Activated CD4-positive, alpha-beta T cell treated with anti-CD3 and anti-CD28 coated beads, Interleukin-2, Interleukin-6, amounts not matched to agents 100 ng/mL and 50 ng/mL, durations not matched to agents 16 hours and 8 hours (primary cell): ENCODE measurements around the gene MTMR4.
"Not testable (repeated sequence)": the region's sequence is repeated elsewhere in the genome, so short reads cannot be mapped to it uniquely, and the experiment has no call there.

Source experiments
- DNase-seq: peaks from one replicate; pipeline ENCODE4 v3.0.0-alpha.2; 2020

The MTMR4 gene

DNA sequence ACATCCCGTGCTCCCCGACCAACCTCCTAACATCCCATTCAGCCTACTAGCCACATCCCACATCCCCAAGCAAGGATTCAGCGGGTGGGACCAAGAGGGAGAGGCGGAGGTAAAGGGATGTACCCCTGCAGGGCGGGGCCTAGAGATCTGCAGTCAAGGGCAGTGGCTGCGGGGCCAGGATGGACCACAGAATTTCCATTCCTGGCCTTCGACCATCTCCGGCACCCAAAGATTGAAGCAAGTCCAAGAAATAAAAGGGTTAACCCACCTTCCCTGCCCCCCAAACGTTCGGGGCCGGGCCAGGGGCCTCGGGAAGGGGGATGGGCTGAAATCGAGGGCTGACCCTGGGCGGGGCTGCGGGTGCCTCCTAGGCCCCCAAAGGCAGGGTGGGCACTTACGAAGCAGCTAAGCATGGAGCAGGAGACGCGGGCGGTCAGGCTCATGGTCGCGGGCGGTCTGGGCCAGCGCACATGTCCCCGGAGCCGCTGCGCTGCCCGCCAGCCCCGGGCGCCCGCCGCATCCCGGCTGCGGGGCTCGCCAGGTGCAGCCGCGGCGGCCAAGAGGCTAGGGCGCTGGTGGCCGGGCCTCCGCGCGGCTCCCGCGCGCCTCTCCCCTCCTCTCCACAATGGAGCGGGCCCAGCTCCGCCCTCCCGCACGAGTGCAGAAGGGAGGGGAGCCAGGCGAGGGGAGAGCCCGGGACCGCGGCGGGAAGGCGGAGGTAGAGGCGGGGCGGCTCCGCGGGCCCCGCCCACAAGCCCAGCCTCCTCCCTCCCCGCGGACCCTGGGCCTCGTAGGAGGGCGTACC is at the start of gene MTMR4:
MTMR4 (minus strand) TSS at position 674 of the 805 bp plus-strand sequence; CDS start at position 443, 231 bp downstream.
- DNase-seq: peak; percentile 87

- no peak for DNase-seq
Observed at GRCh38 chr17:58560511-58560910, 46.1 kb upstream of the MTMR4 start.

DNA sequence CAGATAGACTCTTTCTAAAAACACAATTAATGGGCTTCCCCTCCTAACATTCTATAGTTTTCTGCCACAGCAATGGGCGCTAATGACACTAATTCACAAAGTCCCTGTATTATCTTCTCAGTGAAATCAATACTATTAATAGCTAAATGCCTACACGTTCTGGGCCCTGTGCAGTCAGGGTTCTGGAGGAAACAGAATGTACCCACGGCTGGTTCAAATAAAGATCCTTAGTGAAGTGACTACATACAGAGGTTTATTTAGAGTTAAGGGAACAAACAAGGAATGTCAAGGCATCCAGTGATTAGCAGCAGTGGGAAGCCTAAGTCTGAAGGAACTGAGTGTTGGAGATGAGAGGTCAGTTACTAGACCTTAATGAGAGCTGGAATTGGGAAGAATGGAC is 43.5 kb upstream of the MTMR4 start:
- no peak for DNase-seq

DNA sequence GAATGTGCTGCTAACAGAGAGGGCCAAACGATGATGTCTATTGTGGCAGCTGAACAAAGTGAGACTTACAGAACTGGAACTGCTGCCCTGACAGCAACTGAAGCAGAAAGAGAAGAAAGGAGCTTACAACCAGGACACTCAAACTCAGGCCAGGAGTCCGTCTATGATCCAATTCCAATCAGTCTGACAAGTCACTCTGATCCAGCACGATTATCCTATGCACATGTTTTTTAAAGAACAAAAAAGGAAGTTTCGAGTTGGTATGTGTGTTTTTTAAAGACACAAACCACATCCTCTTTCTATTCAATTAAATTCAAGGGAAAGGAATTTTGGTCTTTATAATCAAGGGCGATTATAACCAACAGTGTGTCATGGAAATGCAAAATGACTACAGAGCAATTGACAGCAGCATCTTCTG is 42.4 kb upstream of the MTMR4 start:
- no peak for DNase-seq

DNA sequence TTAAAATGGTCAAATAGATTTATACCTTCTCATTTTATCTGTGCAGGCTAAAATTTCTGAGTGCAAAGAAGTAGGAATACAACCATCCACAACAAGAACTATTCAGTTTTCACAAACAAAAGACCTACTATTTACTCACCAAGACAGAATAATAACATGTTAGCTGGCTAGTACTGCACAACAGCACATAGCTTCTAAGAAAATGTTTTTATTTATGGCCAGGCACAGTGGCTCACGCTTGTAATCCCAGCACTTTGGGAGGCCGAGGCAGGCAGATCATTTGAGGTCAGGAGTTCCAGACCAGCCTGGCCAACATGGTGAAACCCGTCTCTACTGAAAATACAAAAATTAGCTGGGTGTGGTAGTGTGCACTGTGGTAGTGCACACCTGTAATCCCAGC is 40.7 kb upstream of the MTMR4 start:
- not testable (repeated sequence) for DNase-seq

GRCh38 chr17:58541249-58541648 is 26.8 kb upstream of the MTMR4 start:
- DNase-seq: peak; percentile 20

- DNase-seq: no peak
Observed at GRCh38 chr17:58539698-58540097, 25.3 kb upstream of the MTMR4 start.

DNA sequence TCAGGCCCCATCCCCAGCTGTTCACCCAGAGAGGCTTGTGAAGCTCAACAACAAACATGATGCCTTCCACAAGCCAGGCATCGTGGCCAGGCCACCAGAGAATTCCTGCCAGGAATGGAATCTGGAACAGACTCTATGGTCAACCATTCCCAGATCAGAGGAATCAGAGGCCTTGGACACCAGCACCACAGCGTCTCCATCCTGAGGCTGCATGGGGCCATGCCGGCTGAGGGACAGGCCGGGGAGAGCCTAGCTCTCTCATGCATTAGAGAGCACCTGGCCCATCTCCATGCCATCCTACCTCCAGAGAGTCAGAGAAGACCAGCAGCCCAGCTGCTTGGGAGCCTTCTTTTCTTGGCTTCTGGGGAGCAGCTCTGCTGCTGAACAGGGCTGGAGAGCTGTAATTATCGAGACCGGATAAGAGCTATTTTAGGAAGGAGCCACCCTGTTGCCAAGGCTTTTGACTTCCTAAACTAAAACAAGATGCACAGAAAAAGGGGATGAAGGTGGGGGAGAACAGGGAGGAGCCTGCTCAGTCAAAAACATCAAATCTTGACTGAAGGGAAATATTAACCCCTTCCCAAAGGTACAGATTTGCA is 24.5 kb upstream of the MTMR4 start:
- DNase-seq: no peak

DNA sequence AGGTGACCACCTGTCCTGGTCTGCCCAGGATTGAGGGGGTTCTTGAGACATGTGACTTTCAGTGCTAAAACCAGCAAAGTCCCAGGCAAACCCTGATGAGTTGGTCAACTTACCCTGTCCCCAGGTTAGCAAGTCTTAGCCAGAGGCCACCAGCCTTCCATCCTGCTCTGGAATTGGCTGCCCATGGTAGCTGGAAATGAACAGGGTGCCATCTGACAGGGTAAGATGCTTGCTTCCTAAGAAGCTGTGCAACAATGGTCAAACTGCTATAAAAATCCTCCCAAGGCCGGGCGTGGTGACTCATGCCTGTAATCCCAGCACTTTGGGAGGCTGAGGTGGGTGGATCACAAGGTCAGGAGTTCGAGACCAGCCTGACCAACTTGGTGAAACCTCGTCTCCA is 22.8 kb upstream of the MTMR4 start:
- no peak for DNase-seq

DNA sequence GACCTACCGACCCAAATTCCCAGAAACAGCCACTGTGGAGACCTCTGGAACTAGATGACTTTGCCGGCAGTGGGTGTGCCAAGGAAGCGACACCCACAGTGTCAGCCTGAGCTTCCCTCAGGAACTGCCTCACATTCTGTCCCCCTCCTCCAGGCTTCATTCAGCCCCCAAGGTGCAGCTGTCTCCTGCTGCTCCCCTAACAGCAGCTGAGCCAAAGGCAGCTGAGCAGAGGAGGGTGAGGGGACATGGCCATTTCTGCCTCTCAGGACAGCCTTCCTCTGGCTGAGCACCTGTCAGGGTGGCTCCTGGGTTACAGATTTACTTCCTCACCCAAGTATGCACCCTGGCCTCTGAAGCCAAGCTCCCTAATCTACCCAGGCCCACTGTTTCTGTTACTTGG is 22.1 kb upstream of the MTMR4 start:
- no peak for DNase-seq

DNA sequence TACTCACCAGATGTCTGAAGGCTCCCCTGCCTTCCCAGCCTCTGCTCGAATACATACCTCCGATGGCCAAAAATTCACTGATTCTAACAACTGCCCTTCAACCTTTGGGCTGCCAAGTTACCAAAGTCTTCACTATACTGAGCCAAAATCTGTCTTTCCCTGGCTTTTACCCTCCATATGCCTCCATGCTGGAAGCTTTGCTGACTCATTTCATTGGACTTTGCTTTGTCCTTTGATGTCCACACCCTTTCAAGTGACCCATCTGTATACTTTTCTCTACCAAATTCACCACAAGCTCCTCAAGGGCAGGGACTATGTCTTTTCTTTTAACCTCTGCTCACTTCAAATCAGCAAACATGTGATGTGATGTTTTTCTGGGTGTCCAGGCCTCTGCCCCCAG is 21.0 kb upstream of the MTMR4 start:
- DNase-seq: no peak

DNA sequence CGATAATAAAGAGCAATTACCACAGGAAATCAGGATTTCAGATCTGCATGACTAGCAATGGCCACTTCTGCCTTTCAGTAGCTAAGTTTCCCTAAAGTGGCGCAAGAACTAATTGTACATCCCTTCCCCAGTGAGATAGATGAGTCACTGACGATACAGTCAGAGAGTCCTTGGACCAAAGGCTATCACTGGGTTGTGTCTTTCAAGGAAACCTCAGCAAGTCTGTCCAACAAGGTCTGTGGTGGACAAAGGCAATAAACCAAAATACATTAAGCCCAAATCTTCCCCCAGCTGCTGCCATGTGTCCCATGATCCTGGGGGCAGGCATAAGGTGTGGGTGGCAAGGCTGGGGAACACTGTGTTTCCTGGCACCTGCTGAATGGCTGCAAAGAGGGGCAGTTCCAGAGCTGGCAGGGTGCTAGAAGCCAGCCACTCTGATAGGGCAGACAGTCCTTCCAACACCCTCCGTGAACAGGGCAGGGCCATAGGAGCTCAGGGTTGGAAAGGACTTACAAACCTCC is 20.5 kb upstream of the MTMR4 start:
- DNase-seq: no peak

- no peak for DNase-seq
Observed at GRCh38 chr17:58534331-58534730, 19.9 kb upstream of the MTMR4 start.

DNA sequence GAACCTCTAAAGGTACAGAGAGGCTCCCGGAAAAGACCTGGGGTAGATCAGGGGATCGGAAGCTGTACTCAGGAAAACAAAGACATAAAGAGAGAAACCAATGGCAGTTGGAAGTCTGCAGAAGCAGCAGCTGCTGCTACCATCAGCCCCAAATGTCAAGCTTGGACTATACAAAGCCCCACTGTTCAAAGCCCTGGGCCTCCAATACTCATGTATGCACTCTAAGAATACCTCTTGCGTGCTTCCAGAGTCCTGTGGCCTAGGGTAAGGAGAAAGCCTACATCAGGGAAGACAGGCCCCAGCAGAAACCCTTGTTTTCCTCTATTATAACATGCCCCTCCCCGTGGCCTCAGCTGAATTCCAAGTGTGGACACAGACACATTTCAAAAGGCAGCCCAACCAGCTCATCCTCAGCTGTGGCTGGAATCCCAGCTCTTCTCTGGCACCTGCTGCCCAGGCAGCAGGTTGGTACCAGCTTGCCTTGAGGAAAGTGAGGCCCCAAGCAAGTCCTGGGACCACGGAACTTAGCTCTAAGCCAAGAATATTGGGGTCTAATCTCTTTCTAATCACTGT is 19.3 kb upstream of the MTMR4 start:
- no peak for DNase-seq

- no peak for DNase-seq
Observed at GRCh38 chr17:58532555-58532951, 18.1 kb upstream of the MTMR4 start.

DNA sequence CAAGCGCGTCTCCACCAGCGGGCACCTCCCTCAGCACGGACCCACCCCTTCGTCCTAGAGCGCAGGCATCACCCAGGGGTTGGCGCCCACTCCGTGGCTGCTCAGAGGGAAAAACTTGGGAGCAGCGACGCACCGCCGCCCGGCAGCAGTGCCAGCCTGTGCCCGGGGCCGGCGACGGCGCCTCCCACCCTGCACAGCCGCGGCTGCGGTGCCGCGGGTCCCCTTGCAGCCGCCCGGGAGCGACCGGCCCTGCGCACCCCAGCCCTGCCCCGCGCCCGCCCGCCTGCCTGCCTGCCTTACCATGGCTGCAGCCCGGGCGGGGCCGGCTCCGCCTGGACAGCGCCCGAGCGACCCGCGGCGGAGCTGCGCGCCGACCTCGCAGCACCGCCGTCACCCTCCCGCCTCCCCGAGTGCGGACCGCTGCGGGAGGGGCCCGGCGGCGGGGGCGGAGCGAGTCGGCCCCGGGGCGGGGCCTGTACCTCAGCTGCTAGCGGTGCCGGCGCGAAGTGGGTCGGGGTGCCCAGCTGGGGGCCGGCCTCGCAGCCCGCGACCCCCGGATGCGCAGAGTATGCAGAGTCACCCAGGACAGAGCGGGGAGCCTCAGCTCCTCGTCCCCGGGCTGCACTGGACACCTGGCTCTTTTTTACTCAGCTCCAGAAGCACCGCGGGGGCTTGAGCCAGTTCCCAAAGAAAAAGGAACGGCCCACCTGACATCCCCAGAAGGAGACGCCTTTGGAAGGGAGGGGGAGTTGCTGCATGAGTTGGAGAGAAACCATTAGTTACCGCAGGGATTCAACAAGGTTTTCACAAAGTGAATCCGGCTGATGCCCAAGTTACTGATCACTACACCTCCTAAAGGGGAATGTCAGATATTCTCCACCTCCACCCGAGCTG is 17.5 kb upstream of the MTMR4 start:
- peak; percentile 52 for DNase-seq

DNA sequence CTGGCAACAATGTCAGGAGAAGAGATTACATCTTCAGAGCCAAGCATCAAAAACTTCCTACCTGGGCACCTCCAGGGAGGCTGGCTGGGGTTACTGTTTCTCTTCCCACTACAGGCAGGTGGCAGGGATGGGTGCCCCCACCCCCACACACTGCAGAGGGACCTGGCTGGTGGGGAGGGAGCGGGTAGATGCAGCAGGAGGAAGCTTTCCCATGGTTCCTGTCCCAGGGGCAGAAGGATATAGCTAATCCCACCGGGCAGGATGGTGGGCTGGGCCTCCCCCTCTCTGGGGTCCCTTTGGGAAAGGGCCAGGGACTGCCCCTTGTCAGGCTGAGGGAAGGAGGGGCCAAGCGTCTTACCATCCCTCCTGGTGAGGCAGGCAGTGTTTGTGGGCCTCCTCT is 16.7 kb upstream of the MTMR4 start:
- DNase-seq: no peak

- DNase-seq: no peak
Observed at GRCh38 chr17:58530655-58531054, 16.2 kb upstream of the MTMR4 start.

DNA sequence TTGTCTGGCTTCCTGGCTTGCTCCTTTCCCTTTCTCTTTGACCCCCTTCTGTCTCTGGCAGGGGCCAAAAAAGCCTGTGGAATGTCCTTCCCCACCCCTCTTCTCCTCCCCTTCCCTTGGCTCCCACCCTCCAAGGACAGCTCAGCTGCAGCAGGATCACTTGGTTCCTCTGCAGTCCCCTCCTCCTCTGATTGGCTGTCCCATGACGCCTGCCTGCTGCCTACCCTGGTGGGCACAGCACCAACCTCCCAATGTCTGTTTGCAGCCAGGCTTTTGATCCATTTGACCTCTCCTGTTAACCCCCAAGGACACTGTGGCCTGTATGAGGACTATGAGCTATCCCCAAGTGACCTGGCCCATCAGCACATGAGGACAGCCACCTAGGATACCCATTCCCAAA is 14.8 kb upstream of the MTMR4 start:
- DNase-seq: no peak

- no peak for DNase-seq
Observed at GRCh38 chr17:58528443-58528842, 14.0 kb upstream of the MTMR4 start.

GRCh38 chr17:58527949-58528348 is 13.5 kb upstream of the MTMR4 start:
- no peak for DNase-seq

DNA sequence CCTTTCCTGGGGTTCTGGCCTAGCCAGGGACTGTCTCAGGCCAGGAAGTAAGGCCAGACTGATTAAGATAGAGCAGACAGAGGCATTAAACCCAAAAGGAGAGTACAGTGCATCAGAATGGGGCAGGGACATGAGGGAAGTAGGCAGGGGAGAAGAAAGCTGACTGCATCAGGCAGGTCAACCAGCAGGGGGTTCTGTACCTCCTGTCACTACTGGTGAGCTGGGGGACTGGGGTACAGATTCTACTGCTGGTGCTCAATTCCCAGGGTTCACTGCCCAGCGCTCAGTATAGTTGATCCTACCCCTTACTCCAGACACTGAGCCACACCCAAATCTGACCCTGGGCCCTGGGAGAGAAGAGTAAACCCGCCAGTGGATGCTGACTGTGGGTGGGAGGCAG is 12.9 kb upstream of the MTMR4 start:
- peak; percentile 15 for DNase-seq

DNA sequence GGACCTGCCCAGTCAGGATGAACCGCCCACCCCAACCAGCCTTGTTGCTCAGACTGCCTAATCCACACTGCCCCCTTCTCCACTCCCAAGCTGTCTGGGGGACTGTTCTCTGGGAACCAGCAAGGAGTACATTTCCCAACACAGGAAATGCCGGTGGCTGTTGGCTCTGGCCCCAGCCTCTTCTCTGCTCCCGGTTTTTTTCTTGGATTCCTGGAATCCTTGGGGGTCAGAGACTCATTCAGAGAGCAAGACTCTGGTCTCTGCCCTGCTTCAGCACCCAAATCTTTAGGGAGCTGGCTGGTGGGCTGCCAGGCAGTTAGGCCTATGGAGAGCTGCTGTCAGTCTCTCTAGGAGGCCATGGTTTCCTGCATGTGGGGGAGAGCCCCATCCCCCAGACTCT is 10.8 kb upstream of the MTMR4 start:
- DNase-seq: no peak
